ENCODE measurements around the gene EDC3.
"Not testable (repeated sequence)": the region's sequence is repeated elsewhere in the genome, so short reads cannot be mapped to it uniquely, and the experiment has no call there.

The EDC3 gene

GRCh38 chr15:74695597-74696397 lies at the start of gene EDC3:
TSS of gene EDC3 (minus strand) at chr15:74696024. CDS start at chr15:74675124, 20,900 bp downstream.
- peak; percentile 84 for DNase-seq

DNA sequence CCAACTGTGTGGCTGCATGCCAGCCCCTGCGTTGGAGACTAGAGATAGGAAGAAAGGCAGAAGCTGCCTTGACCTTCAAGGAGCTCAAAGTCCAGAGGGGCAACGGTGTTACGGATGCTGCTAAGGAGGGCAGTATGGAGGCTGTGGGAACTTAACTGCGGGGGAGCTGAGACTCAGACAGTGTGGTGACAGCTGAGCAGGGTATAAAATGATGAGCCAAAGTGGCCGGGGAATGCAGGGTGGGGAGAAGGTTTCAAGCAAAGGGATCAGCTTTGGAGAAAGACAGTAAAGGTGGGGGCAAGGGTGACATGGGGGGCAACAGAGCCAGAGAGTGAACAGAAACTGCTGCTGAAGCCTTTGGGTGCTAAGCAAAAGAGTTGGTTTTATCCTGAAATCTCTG lies 46.6 kb upstream of the EDC3 start:
- DNase-seq, result no peak

DNA sequence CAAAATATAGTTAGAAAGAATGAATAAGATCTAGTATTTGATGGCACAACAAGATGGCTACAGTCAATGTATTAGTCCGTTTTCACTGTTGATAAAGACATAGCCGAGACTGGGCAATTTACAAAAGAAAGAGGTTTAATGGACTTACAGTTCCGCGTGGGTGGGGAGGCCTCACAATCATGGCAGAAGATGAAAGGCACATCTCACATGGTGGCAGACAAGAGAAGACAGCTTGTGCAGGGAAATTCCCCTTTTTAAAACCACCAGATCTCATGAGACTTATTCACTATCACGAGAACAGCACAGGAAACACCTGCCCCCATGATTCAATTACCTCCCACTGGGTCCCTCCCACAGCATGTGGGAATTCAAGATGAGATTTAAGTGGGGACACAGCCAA lies 42.4 kb upstream of the EDC3 start:
- DNase-seq, result not testable (repeated sequence)

DNA sequence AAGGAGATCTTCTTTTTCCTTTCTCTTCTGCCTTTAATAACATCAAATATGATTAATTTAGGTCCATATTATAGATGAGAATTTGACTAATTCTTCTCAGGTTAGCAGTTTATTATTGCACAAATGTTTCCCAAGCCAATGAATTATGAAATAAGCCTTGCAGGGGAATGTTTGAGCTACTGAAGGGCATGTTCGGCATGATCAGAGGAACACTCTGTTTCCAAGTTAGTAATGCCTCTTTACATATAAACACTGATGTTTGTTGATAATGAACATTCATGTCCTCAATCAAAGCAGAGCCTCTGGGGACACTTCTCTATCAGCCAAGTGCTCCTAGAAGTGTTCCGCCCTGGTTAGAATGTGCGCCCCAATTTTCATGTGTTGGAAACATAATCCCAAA lies 39.5 kb upstream of the EDC3 start:
- no peak for DNase-seq

- no peak for DNase-seq
Observed at GRCh38 chr15:74733269-74733668, 37.4 kb upstream of the EDC3 start.

DNA sequence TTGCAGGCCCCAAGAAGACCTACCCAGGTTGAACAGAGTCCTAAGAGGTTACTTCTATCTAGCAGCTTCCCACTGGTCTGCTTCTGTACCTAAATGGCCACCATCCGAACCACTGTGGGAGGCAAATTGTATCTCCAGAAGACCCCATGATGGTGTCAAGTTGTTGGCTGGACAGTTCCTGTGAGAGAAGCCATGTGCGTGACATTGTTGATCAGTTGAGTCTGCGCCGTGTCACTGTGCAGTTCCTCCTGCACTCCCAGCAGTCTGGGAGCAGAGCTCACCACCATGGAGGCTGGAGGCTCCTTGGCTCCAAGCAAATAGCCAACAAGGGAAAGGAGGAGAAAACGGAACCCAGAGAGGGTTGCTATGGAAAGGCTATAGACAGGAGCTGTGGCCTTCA lies 37.0 kb upstream of the EDC3 start:
- DNase-seq, result no peak

- DNase-seq, result no peak
Observed at GRCh38 chr15:74730619-74731316, 34.9 kb upstream of the EDC3 start.

DNA sequence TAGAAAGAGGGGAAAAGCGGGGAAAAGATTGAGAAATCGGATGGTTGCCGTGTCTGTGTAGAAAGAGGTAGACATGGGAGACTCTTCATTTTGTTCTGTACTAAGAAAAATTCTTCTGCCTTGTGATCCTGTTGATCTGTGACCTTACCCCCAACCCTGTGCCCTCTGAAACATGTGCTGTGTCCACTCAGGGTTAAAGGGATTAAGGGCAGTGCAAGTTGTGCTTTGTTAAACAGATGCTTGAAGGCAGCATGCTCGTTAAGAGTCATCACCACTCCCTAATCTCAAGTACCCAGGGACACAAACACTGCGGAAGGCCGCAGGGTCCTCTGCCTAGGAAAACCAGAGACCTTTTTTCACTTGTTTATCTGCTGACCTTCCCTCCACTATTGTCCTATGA lies 33.5 kb upstream of the EDC3 start:
- not testable (repeated sequence) for DNase-seq

- DNase-seq, result not testable (repeated sequence)
Observed at GRCh38 chr15:74728699-74729098, 32.9 kb upstream of the EDC3 start.

DNA sequence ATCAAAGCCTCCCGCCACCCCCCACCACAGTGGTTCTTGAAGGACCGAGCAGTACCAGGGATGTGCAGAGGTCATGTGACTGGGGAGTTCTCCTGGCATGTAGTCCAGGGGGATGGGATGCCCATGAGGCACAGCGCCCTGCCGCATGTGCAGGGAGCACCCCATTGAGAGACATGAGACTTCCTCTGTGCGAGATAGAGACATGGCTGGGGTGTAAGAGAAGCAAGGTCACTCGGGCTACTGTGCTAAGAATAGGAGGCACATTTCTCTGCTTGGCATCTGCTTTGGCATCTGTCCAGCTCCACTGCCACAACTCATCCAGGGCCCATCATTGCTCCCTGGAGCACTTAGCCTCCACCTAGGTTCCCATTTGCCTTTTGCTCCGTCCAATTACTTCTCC lies 31.9 kb upstream of the EDC3 start:
- no peak for DNase-seq

DNA sequence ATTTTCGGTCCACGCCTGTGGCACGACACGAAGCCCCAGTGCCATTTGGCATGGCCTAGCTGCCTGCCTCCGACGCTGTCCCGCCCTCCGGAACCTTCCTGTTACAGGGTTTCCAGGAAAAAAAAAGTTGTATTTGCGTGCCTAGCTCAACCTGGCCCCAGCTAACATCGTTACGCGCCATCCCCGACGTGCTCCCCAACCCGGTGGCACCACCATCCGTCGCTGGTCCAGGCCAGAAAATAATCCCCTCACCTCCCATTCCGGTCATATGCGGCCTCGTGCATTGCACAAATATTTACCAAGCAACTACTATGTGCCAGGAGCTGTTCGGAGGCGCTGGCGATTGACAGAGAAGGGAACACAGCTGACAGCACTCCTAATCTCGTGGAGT lies 30.9 kb upstream of the EDC3 start:
- no peak for DNase-seq

GRCh38 chr15:74725845-74726773 lies 30.3 kb upstream of the EDC3 start:
- no peak for DNase-seq

- no peak for DNase-seq
Observed at GRCh38 chr15:74725225-74725774, 29.5 kb upstream of the EDC3 start, which contains the start of gene CYP1A1. TSS of gene CYP1A1 (minus strand) at chr15:74725528. CDS start at chr15:74723097, 2,431 bp downstream.

DNA sequence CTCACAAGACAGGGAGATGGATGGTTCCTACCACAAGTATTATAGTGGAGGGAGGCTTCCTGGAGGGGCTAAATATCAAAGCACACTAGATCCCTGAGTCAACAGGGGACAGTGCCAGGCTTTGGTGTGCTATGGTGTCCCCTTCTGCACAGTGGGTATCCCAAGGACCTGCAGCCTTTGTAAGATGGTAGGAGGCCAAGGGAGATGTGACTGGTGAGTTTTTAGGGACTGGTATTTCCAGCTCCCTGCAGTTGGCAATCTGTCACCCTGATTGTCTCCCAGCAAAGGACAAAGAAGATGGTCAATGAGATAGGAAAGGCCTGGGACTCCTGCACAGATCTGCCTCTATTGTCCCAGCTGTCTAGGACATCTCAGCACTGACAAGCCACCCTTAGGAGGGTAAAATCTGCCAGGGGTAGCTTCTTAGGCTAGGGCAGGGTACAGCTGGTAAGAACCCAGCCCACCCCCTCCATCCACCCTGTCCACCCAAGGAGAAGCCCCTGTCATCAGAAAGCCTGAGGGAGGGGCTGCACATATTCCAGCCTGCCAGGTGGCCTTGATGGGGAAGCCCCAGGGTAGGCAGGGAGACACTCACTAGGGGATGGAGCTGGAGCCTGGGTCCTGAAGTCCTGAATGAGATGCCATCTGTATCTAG lies 28.9 kb upstream of the EDC3 start:
- DNase-seq, result no peak

- peak; percentile 35 for DNase-seq
Observed at GRCh38 chr15:74723754-74724334, 28.0 kb upstream of the EDC3 start.

DNA sequence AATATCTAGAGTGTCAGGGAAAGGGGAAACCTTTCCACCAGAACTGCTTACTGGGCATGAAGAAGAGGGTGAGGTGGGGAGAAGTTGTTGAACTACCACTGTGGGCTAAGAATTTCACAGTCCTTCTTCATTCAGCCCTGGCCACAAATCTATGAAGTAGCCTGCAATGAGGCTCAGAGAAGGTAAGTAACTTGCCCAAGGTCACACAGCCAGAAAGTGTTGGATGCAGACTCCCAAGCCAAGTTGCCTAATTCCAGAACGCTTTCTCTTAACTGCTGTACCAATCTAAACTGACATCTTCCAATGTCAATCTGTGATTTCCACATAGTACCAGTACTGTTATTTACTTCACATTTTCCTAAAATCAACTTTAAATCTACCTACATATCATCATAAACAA lies 27.4 kb upstream of the EDC3 start:
- no peak for DNase-seq

DNA sequence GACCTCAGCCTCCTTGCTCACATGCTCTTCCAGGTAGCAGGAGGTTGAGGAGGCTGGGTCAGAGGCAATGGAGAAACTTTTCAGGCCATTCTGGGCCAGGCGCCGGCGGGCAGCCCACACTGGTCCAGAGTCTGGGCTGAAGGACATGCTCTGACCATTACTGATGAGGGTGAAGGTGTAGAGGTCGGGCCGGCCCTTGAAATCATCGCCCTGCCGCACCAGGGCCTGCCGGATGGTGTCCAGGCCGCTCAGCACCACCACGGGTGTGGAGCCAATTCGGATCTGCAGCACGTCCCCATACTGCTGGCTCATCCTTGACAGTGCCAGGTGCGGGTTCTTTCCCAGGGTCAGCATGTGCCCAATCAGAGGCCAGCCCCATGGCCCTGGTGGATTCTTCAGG lies 26.8 kb upstream of the EDC3 start:
- DNase-seq, result no peak

DNA sequence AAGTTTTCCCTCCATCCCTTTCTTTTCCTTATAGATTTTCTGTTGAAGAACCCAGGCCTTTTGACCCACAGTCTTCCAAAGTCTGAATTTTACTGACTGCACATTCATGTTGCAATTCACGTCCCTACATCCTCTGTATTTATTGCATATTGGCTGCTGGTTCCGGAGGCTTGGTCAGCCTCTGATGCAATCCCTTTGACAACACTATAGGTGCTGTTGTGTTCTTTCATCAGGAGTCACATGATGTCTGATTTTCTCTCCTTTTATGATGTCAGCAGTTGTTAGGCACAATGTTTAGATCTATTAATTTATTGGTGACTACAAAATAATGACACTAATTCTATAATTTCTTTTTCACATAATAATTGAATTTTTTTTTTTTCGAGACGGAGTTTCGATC lies 20.8 kb upstream of the EDC3 start:
- DNase-seq, result no peak

DNA sequence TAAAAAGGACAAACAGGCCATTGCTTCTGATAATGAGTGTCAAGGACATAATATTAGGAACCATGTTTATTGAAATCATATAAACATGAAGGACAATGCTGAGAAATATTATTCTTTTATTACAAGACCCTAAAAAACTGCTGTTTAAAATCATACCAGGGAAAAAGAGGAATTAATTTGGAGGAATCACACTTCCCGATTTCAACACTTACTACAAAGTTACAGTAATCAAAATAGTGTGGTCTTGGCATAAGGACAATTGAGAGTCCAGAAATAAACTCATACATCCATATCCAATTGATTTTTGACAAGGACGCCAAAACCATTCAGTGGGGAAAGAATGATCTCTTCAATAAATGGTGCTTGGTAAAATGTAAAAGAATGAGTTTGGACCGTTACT lies 16.5 kb upstream of the EDC3 start:
- no peak for DNase-seq

DNA sequence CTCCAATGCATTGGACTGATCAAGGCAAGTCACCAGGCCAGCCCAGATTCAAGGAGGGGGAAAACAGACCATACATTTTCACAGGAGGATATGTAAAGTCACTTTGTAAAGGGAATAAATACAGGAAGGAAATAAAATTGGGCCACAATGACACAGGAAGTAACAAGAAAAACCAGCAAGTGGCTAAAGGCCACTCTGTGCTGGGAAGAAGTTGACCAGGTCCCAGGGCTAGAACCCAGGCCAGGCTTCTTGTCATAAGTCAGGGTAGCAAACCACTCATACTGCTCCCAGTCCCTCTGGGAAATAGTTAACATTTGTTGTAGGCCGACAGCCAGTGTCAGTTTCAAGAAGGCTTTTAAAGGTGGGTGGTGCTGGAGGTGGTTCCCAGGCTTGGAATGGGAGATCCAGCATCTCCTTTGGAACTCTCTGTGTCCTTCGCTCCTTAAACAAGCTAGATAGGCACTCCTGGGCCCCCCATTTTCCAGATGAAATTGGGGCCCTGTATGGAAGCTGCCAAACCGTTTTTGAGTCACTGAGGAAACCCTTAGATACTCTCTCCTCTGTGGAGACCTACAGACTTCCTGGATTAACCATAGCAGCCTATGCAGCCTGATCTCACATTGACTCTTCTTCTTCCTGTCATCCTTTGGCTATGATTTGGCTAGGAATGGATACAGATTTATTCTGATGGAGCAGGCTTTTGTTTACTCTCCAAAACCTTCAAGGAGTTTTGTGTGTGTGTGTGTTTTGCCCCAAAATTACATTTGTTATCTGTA lies 14.7 kb upstream of the EDC3 start:
- no peak for DNase-seq

DNA sequence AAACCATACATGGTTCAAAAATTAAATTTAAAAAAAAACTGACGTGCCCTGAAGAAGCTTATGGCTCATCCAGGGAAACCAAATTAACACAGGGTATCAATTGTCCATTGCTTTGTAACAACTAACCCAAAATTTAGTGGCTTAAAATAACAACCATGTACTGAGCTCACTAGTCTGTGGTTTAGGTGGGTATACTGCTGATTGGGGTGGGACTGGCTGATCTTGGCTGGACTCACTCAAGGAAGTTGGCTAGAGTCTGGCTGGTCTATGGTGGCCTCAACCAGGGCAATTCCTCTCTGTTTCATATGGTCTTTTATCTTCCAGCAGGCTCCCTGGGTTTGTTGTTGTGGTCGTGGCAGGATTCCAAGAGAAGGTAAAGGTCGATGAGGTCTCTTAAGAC lies 14.1 kb upstream of the EDC3 start:
- DNase-seq, result no peak

All from HCEC 1CT (cell line).